GM12875 (cell line): ENCODE results near the gene PPIC.

Experiments
- H3K4me3 ChIP-seq: one replicate; pipeline ENCODE4 v1.5.1; 2011; ENCODE audit warnings: low read depth, low read length, control low read depth
- TF ChIP-seq, protein P1 (sequence below): IDR thresholded peaks from 2 replicates; pipeline ENCODE4 v1.5.1; 2011; ENCODE audit warnings: low read depth, mild to moderate bottlenecking, control low read depth, inconsistent platforms, low read length, moderate library complexity, borderline replicate concordance; ENCODE audit not compliant: insufficient read depth

The PPIC gene

DNA sequence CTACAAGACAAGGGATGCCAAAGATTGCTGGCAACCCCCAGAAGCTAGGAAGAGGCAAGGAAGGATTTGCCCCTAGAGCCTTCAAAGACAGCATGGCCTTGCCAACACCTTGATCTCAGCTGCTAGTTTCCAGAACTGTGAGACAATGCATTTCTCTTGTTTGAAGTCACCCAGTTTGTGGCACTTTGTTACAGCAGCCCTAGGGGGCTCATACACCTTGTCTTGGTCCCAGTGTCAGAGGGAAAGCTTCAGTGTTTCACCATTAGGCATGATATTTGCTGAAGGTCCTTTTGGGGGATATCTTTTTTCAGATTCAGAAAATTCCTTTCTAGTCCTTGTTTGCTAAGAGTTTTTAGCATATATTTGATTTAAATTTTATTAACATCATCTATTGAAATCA is 3.1 kb upstream of the PPIC start:
- H3K4me3 ChIP-seq: no peak overlapping the region
- TF ChIP-seq, protein P1, sequence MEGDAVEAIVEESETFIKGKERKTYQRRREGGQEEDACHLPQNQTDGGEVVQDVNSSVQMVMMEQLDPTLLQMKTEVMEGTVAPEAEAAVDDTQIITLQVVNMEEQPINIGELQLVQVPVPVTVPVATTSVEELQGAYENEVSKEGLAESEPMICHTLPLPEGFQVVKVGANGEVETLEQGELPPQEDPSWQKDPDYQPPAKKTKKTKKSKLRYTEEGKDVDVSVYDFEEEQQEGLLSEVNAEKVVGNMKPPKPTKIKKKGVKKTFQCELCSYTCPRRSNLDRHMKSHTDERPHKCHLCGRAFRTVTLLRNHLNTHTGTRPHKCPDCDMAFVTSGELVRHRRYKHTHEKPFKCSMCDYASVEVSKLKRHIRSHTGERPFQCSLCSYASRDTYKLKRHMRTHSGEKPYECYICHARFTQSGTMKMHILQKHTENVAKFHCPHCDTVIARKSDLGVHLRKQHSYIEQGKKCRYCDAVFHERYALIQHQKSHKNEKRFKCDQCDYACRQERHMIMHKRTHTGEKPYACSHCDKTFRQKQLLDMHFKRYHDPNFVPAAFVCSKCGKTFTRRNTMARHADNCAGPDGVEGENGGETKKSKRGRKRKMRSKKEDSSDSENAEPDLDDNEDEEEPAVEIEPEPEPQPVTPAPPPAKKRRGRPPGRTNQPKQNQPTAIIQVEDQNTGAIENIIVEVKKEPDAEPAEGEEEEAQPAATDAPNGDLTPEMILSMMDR: no peak

DNA sequence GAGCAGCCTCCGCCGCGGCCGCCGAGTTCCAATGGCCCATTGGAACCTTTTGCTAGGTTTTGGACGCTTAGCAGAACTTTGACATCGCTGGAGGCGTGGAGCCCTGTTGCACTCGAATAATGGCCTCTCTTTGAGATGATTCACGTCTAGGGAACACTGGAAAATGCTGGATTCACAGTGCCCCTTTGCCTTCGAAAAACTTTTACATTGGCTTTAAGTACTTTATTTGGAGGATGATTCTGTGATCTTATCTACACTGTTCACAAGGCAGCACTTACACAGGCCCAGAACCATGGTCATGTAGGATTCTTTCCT is 536 bp upstream of the PPIC start:
- H3K4me3 ChIP-seq: peak overlapping the region; percentile 61
- TF ChIP-seq, protein P1: no peak

GRCh38 chr5:123035918-123036390 is 571 bp downstream of the PPIC start:
- H3K4me3 ChIP-seq: peak overlapping the region; percentile 61
- TF ChIP-seq, protein P1: no peak

DNA sequence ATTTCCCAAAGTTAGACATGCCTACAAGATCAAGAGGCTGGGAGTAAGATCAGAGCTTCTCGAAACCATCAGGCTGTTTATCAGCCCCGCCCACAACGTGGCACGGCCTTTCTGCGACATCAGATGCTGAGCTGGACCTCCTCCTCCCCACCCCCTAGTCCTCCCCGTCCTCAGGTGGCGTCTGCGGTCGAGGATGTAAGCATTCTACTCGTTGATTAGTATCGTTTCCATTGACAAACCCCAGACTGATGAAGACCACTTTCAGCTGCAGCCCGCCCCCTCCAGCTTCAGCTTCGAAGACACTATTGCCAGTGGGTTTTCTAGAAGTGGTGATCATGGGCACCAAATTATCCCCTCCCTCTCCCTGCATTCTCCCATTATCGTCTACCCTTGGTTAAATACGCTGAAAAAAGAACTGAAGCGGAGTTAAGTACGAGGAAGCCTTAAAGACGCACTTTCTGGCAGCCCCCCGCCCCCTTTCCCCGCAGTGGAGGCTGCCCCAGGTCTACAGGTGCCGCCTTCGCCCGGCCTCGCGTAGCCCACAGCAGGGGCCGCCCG is 1.1 kb downstream of the PPIC start:
- H3K4me3 ChIP-seq: peak overlapping the region; percentile 61
- TF ChIP-seq, protein P1: no peak

DNA sequence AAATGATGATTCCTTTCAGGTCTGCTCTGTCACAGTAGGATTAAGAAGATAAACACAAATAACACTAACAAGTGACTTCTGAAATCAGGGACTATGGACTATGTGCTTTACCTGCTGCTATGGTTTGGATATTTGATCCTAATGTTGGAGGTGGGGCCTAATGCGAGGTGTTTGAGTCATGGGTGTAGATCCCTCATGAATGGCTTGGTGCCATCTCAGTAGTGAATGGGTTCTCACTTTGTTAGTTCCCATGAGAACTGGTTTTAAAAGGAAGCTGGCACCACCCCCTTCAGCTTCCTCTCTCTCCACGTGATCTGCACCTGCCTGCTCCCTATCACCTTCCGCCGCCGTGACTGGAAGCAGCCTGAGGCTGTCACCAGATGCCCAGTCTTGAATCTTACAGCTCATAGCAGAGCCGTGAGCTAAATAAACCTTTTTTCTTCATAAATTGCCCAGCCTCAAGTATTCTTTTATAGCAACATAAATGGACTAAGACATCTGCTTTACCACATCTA is 3.3 kb downstream of the PPIC start:
- H3K4me3 ChIP-seq: no peak overlapping the region
- TF ChIP-seq, protein P1: no peak

DNA sequence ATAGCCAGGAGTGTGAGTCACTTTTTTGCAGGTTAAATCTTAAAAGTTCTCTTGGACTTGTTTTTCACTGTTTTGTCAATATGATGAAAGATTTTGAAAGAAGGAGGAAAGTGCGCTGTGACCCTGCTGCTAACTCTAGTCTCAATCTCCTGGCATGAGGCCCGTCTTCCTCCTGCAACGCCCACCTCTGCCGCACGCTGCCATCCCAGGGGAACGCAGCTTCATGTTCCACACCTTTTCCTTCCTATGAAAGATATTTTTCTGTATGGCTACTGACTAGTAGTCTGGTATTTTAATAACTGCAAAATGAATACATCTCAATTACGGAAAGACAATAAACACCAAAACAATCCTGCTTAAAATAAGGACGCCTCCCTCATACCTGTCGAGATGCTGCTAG is 8.3 kb downstream of the PPIC start:
- TF ChIP-seq, protein P1: no peak
- no peak overlapping the region for H3K4me3 ChIP-seq

DNA sequence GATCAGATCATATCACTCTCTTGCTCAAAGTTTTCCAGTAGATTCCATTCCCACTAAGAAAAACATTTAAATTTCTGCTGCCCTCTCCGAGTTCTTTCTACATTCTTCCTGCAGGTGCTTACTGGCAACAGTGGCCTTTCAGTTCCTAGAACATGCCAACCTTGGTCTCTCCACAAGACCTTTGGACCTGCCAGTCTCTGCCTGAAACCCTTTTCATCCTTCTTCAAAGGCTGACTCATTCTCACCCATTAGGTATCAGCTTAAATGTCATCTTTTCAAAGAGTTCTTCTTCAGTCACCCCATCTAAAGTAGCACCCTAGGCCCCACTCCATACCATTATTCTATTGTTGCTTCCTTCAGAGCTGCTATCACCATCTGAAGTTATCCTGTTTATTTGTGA is 21.8 kb downstream of the PPIC start:
- H3K4me3 ChIP-seq: no peak overlapping the region

More for the DNA sequence above, 21.8 kb downstream of the PPIC start:
- TF ChIP-seq, protein P1: no peak
